Measurements from ENCODE around the gene JAM3.

DNA sequence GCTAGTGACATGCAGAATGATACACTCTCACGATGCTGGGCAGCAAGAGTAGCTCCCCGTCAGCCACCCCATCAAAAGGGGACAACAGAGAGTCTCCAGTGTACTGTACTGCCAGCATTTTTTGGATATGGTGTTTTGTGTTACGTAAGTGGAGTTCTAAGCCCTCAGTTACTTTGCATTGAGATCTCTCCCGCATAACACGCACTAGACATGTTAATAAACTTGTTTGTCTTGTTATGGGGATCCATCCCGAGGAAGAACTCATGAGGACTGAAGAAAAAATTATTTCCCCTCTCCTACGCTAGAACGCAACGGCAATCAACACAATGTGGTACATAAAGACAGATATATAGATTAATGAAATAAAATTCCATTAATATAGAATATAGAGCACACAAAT is 130.7 kb downstream of the JAM3 start:
- TF ChIP-seq, protein P1, sequence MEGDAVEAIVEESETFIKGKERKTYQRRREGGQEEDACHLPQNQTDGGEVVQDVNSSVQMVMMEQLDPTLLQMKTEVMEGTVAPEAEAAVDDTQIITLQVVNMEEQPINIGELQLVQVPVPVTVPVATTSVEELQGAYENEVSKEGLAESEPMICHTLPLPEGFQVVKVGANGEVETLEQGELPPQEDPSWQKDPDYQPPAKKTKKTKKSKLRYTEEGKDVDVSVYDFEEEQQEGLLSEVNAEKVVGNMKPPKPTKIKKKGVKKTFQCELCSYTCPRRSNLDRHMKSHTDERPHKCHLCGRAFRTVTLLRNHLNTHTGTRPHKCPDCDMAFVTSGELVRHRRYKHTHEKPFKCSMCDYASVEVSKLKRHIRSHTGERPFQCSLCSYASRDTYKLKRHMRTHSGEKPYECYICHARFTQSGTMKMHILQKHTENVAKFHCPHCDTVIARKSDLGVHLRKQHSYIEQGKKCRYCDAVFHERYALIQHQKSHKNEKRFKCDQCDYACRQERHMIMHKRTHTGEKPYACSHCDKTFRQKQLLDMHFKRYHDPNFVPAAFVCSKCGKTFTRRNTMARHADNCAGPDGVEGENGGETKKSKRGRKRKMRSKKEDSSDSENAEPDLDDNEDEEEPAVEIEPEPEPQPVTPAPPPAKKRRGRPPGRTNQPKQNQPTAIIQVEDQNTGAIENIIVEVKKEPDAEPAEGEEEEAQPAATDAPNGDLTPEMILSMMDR (IDR thresholded peaks at IDR 0.05), result no peak
- no peak for TF ChIP-seq EZH2 (IDR thresholded peaks at IDR 0.05; ENCODE audit: borderline replicate concordance, insufficient read depth, low read depth, low read length, poor library complexity, severe bottlenecking)

All from B cell (primary cell).